HCT116 (cell line): ENCODE data around the gene FAM83F. TPM values are rescaled to one million over a fixed set of nuclear protein-coding genes. Genes with fewer than 3 reads are reported as not detected.

Experiments
- ATAC-seq: fragments of 200-7000 bp; cut with Tn5 transposase; 2 replicates; pipeline ENCODE4 v1.9.1; 2020; ENCODE audit warnings: mild to moderate bottlenecking, moderate library complexity
- BruUV-seq: library from RNA; stranded (reverse); fragments of 400-500 nt; replicated peaks from 2 replicates; lab custom pipeline; 2021; lab: Mats Ljungman, UMichigan
- CTCF ChIA-PET: fragments of 300-600 bp; sonication (Branson Sonifier 250); formaldehyde crosslinking; loops from one replicate; lab custom pipeline; 2021; ENCODE audit warnings: antibody characterized with exemption; lab: Charles Lee
- POLR2A ChIA-PET: fragments of 300-600, 350-600 bp; sonication (Branson Sonifier 250); formaldehyde crosslinking; loops from one replicate; lab custom pipeline; 2021; ENCODE audit warnings: antibody characterized with exemption; lab: Charles Lee
- RAD21 ChIA-PET, 2 experiments: fragments of 300-600 bp; sonication (Branson Sonifier 250); formaldehyde crosslinking; loops; one replicate each; lab custom pipeline; 2023; ENCODE audit warnings: low total read pairs in 2 of 2; ENCODE audit not compliant: uncharacterized antibody in 2 of 2, unreplicated experiment in 2 of 2, low non-redundant PET in 1 of 2; lab: Charles Lee
- DNase-seq: peaks from one replicate; pipeline ENCODE4 v3.0.0-alpha.2; 2010; ENCODE audit warnings: low read depth, low spot score
- H2AFZ ChIP-seq: fragments of 200-600 bp; shearing (Covaris generic), sonication (generic); 2 replicates; pipeline ENCODE4 v1.6.1; 2017; ENCODE audit warnings: low read depth, mixed run types, mixed read lengths, antibody characterized with exemption, low read length; ENCODE audit not compliant: poor library complexity, severe bottlenecking
- H3K27ac ChIP-seq: 2 replicates; pipeline ENCODE4 v1.5.1; 2012; ENCODE audit warnings: low read depth, low read length
- H3K27me3 ChIP-seq: fragments of 200-600 bp; sonication (generic); 2 replicates; pipeline ENCODE4 v1.6.1; 2016; ENCODE audit warnings: mixed run types, low read length, mixed read lengths; ENCODE audit not compliant: insufficient read depth
- H3K36me3 ChIP-seq, 2 experiments: fragments of 200-500 bp in 1 of 2; fragments of 200-600 bp in 1 of 2; sonication (Bioruptor generic) in 1 of 2; sonication (generic) in 1 of 2; 2 replicates each; pipeline versions ENCODE4 v1.5.1 to v1.6.1; 2014 to 2016; ENCODE audit warnings: low read length in 2 of 2, inconsistent platforms in 1 of 2, mixed read lengths in 1 of 2, mixed run types in 1 of 2; ENCODE audit not compliant: insufficient read depth in 2 of 2, control insufficient read depth in 1 of 2
- H3K4me1 ChIP-seq, 2 experiments: fragments of 200-600 bp in 1 of 2; sonication (generic) in 1 of 2; 2 replicates each; pipeline versions ENCODE4 v1.5.1 to v1.6.1; 2012 to 2017; ENCODE audit warnings: low read length in 2 of 2, inconsistent platforms in 1 of 2, mild to moderate bottlenecking in 1 of 2, mixed read lengths in 1 of 2, mixed run types in 1 of 2, moderate library complexity in 1 of 2; ENCODE audit not compliant: insufficient read depth in 2 of 2, control insufficient read depth in 1 of 2
- H3K4me2 ChIP-seq: fragments of 200-600 bp; sonication (generic); 2 replicates; pipeline ENCODE4 v1.6.1; 2017; ENCODE audit warnings: mixed run types, low read length, mixed read lengths
- H3K4me3 ChIP-seq, 2 experiments: fragments of 200-600 bp in 1 of 2; sonication (generic) in 1 of 2; replicated peaks in 1 of 2; 2 replicates each; pipeline ENCODE4 v1.5.1; 2011 to 2016; ENCODE audit warnings: low read length in 2 of 2, control low read depth in 1 of 2, low read depth in 1 of 2, mild to moderate bottlenecking in 1 of 2, mixed read lengths in 1 of 2, mixed run types in 1 of 2
- H3K79me2 ChIP-seq: fragments of 200-600 bp; sonication (generic); 2 replicates; pipeline ENCODE4 v1.6.1; 2017; ENCODE audit warnings: mild to moderate bottlenecking, mixed run types, low read length, moderate library complexity, mixed read lengths; ENCODE audit not compliant: insufficient read depth
- H3K9ac ChIP-seq: fragments of 200-600 bp; sonication (generic); 2 replicates; pipeline ENCODE4 v1.6.1; 2016; ENCODE audit warnings: low read length, mixed read lengths
- H3K9me2 ChIP-seq: fragments of 200-600 bp; sonication (generic), shearing (Covaris generic); 2 replicates; pipeline ENCODE4 v1.6.1; 2017; ENCODE audit warnings: mixed run types, mild to moderate bottlenecking, moderate library complexity; ENCODE audit not compliant: insufficient read depth
- H3K9me3 ChIP-seq, 2 experiments: fragments of 200-500 bp in 1 of 2; fragments of 200-600 bp in 1 of 2; sonication (Bioruptor generic) in 1 of 2; sonication (generic) in 1 of 2; 2 replicates each; pipeline ENCODE4 v1.6.1; 2014 to 2017; ENCODE audit warnings: low read length in 2 of 2, mixed read lengths in 2 of 2, inconsistent platforms in 1 of 2, low read depth in 1 of 2, mild to moderate bottlenecking in 1 of 2, mixed run types in 1 of 2, moderate library complexity in 1 of 2; ENCODE audit not compliant: control insufficient read depth in 1 of 2, insufficient read depth in 1 of 2
- H4K20me1 ChIP-seq: fragments of 200-600 bp; sonication (generic), shearing (Covaris generic); 2 replicates; pipeline ENCODE4 v1.6.1; 2017; ENCODE audit warnings: mixed run types, mild to moderate bottlenecking, moderate library complexity; ENCODE audit not compliant: insufficient read depth
- ATF3 ChIP-seq: IDR thresholded peaks from 2 replicates; pipeline ENCODE4 v1.6.1; 2012
- CBX3 ChIP-seq: IDR thresholded peaks from 2 replicates; pipeline ENCODE4 v1.6.1; 2012; ENCODE audit warnings: low read depth
- CEBPB ChIP-seq: IDR thresholded peaks from 2 replicates; pipeline ENCODE4 v1.6.1; 2012; ENCODE audit warnings: low read depth
- CTCF ChIP-seq, 3 experiments: fragments of 200-600 bp in 1 of 3; sonication (generic) in 1 of 3; IDR thresholded peaks in 2 of 3; conservative IDR thresholded peaks in 1 of 3; 2 replicates each; pipeline ENCODE4 v1.5.1; 2012 to 2017; ENCODE audit warnings: low read depth in 2 of 3, low read length in 2 of 3, antibody characterized with exemption in 1 of 3, borderline replicate concordance in 1 of 3, control low read depth in 1 of 3, mild to moderate bottlenecking in 1 of 3, mixed read lengths in 1 of 3, mixed run types in 1 of 3, moderate library complexity in 1 of 3; ENCODE audit not compliant: insufficient read depth in 1 of 3
- EGR1 ChIP-seq: IDR thresholded peaks from 2 replicates; pipeline ENCODE4 v1.6.1; 2012; ENCODE audit warnings: low read depth
- EZH2 ChIP-seq: fragments of 200-600 bp; sonication (generic); IDR thresholded peaks from 2 replicates; pipeline ENCODE4 v1.6.1; 2017; ENCODE audit warnings: antibody characterized with exemption, mixed run types
- EZH2phosphoT487 ChIP-seq: fragments of 200-600 bp; IDR thresholded peaks from 2 replicates; pipeline ENCODE4 v1.6.1; 2018; ENCODE audit warnings: antibody characterized with exemption, borderline replicate concordance
- JUND ChIP-seq: IDR thresholded peaks from 2 replicates; pipeline ENCODE4 v1.6.1; 2012
- MAX ChIP-seq: IDR thresholded peaks from 2 replicates; pipeline ENCODE4 v1.6.1; 2012
- POLR2AphosphoS5 ChIP-seq: IDR thresholded peaks from 2 replicates; pipeline ENCODE4 v1.6.1; 2011; ENCODE audit warnings: mild to moderate bottlenecking, low read depth, low read length, moderate library complexity
- RAD21 ChIP-seq: IDR thresholded peaks from 2 replicates; pipeline ENCODE4 v1.6.1; 2012; ENCODE audit warnings: low read depth, mild to moderate bottlenecking
- REST ChIP-seq: IDR thresholded peaks from 2 replicates; pipeline ENCODE4 v1.6.1; 2012; ENCODE audit warnings: low read depth
- SP1 ChIP-seq: IDR thresholded peaks from 2 replicates; pipeline ENCODE4 v1.6.1; 2012; ENCODE audit warnings: low read depth
- TCF7L2 ChIP-seq: IDR thresholded peaks from 2 replicates; pipeline ENCODE4 v1.7.0; 2011; ENCODE audit warnings: borderline replicate concordance, inconsistent platforms; ENCODE audit not compliant: insufficient read depth, insufficient read length; ENCODE audit errors: extremely low read depth
- YY1 ChIP-seq: IDR thresholded peaks from 2 replicates; pipeline ENCODE4 v1.6.1; 2011; ENCODE audit warnings: low read length, low read depth, moderate library complexity, mild to moderate bottlenecking; ENCODE audit not compliant: insufficient replicate concordance; ENCODE audit errors: extremely low read depth
- ZFX ChIP-seq: fragments of 450-650 bp; IDR thresholded peaks from 2 replicates; pipeline ENCODE4 v1.6.1; 2017
- ZNF274 ChIP-seq: fragments of 200-500 bp; sonication (Bioruptor generic); IDR thresholded peaks from 2 replicates; pipeline ENCODE4 v1.6.1; 2014; ENCODE audit warnings: mild to moderate bottlenecking, low read depth, low read length, inconsistent platforms
- intact Hi-C: fragments of 100-400 bp; cut with micrococcal nuclease; formaldehyde crosslinking; loops from 2 replicates; pipeline ENCODE4 v1.10.0; 2022
- total RNA-seq: library from RNA; stranded (reverse); gene quantifications from one replicate; pipeline ENCODE4 v1.2.1, GENCODE V29; 2021; ENCODE audit not compliant: unreplicated experiment

Gene FAM83F
- total RNA-seq, 1 experiment from 2014 or later: 24.5 TPM

- Histone ChIP-seq H3K36me3 (no peaks in the 10 kb centered on the region; a peak in 2 of 4 replicates), H3K79me2 (no peaks in the 10 kb centered on the region), H4K20me1 (no peaks in the 10 kb centered on the region), H3K27ac (no peak overlapping the region), H3K27me3 (no peaks in the 10 kb centered on the region), H3K9me2 (no peaks in the 10 kb centered on the region), H3K4me3 (no peak overlapping the region), H3K4me1 (no peaks in the 10 kb centered on the region), H3K4me2 (no peak overlapping the region), H2AFZ (no peak overlapping the region), H3K9me3 (no peaks in the 10 kb centered on the region), H3K9ac (no peak overlapping the region)
- ATAC-seq (no peak), DNase-seq (no peak)
- intact Hi-C loops: no loop called here
- no TSS peak for BruUV-seq
- ChIA-PET POLR2A (no interaction called here), RAD21 (no interaction called here), CTCF (no interaction called here)
- TF ChIP-seq POLR2AphosphoS5 (no peak), MAX (no peak), CTCF (IDR thresholded peaks at IDR 0.05 in 2 of 3, conservative IDR thresholded peaks at IDR 0.05 in 1 of 3; ENCODE audit: borderline replicate concordance in 1 of 3, insufficient read depth in 1 of 3, low read depth in 2 of 3, low read length in 2 of 3) (no peak), REST (no peak), EGR1 (no peak), YY1 (no peak), TCF7L2 (no peak), ATF3 (no peak), RAD21 (no peak), JUND (no peak), EZH2 (no peak), CEBPB (no peak), SP1 (no peak), ZNF274 (no peak), ZFX (no peak), EZH2phosphoT487 (no peak), CBX3 (no peak)
Observed at GRCh38 chr22:40027191-40028097, 32.7 kb downstream of the FAM83F start.
